Mesodermal cell (in vitro differentiated cells): ENCODE measurements around the gene GPHB5. TPM values are rescaled to one million over a fixed set of nuclear protein-coding genes. Genes with fewer than 3 reads are reported as not detected.

ENCODE experiments used
- H3K27ac ChIP-seq: 2 replicates; pipeline ENCODE4 v1.7.0; 2013; ENCODE audit warnings: mild to moderate bottlenecking, low read depth, low read length, moderate library complexity; ENCODE audit not compliant: severe bottlenecking
- H3K36me3 ChIP-seq: 2 replicates; pipeline ENCODE4 v1.7.1; 2013; ENCODE audit warnings: mild to moderate bottlenecking, low read length, moderate library complexity; ENCODE audit not compliant: control insufficient read depth, insufficient read depth
- H3K4me1 ChIP-seq: one replicate; pipeline ENCODE4 v1.7.1; 2013; ENCODE audit warnings: mild to moderate bottlenecking, low read length; ENCODE audit not compliant: insufficient read depth, control insufficient read depth, poor library complexity, severe bottlenecking
- H3K4me3 ChIP-seq: 2 replicates; pipeline ENCODE4 v1.7.0; 2013; ENCODE audit warnings: low read length, control low read depth, mild to moderate bottlenecking; ENCODE audit not compliant: insufficient read depth, poor library complexity, severe bottlenecking; ENCODE audit errors: extremely low read depth
- H3K9me3 ChIP-seq: 2 replicates; pipeline ENCODE4 v1.7.1; 2013; ENCODE audit warnings: mild to moderate bottlenecking, low read length, moderate library complexity; ENCODE audit not compliant: control insufficient read depth
- WGBS, 2 experiments: methylation state at CpG; one replicate each; pipeline ENCODE4 v1.1.5; 2013; ENCODE audit warnings: missing lambda C conversion rate in 2 of 2; ENCODE audit not compliant: insufficient coverage in 2 of 2; 5-methylcytosine and 5-hydroxymethylcytosine counted together
- polyA plus RNA-seq, 2 experiments: library from polyadenylated mRNA; stranded (reverse); fragments of 50-300 nt; gene quantifications; one replicate each; pipeline ENCODE4 v1.2.3, GENCODE V29; 2013

GPHB5 gene
- polyA plus RNA-seq (2013, experiment 1 of 2), result not detected
- polyA plus RNA-seq (2013, experiment 2 of 2), result not detected

DNA sequence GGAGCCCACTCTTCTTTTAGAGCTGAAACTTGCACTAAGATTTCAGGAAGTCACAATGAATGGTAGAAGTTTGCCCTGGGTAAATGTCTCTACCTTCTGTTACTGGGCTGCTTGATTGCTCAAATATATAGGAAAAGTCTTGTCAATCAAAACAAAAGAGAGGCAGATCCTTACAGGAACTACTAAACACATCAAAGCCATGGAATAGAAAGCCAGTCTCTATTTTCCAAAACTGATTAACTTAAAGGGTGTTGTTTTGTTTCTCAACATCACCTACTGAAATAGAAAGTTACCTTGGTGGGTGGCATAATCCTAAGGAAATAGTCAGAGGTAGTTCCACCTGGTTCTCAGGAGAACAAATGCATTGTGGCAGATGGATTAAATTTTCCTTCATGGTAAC lies at the start of gene GPHB5:
TSS of gene GPHB5 (minus strand) at position 101 of the 400 bp plus-strand sequence. CDS start 1,086 bp downstream, outside the sequence.
- Histone ChIP-seq H3K27ac (no peak within 1 kb of the TSS), H3K4me1 (no peaks in the 10 kb centered on the region), H3K4me3 (no peak within 1 kb of the TSS), H3K9me3 (no peaks in the 10 kb centered on the region), H3K36me3 (no peaks in the 10 kb centered on the region)

GRCh38 chr14:63367742-63368364 lies 49.1 kb upstream of the GPHB5 start:
- peaks cover 10% of the 10 kb centered on the region for H3K9me3 ChIP-seq
- H3K36me3 ChIP-seq, result peaks cover 16% of the 10 kb centered on the region
- H3K27ac ChIP-seq, result no peak overlapping the region
- H3K4me1 ChIP-seq, result no peaks in the 10 kb centered on the region
- no peak overlapping the region for H3K4me3 ChIP-seq

- Histone ChIP-seq H3K4me1 (no peaks in the 10 kb centered on the region), H3K36me3 (no peaks in the 10 kb centered on the region), H3K9me3 (peaks cover 6% of the 10 kb centered on the region), H3K4me3 (no peak overlapping the region), H3K27ac (no peak overlapping the region)
- WGBS, 2 experiments, result 66 to 82% methylated on average over 5 to 6 of the region's 8 CpGs
Observed at GRCh38 chr14:63362389-63362819, 43.7 kb upstream of the GPHB5 start.

DNA sequence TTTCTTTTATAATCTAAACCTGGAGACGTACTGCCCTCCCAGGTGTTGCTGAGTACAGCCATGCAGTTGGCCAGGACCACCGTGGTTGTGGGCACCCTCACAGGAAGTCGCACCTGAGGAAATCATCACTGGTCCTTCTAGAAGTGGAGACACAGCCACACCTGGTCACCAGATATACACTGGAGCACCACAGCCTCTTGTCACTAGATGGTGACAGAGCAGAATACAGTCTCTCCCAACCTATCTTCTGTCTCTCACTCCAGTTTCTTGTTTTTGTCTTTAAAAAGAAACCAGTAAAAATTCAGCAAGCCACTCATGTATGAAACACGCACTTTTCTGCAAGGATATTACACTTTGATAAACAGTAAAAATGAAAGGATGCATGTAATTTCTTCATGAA lies 43.1 kb upstream of the GPHB5 start:
- no peaks in the 10 kb centered on the region for H3K4me1 ChIP-seq
- WGBS, 2 experiments, result 93 to 96% methylated on average over 3 to 4 of the region's 4 CpGs

GRCh38 chr14:63357841-63358240 lies 39.1 kb upstream of the GPHB5 start:
- WGBS, 2 experiments, result 85 to 96% methylated on average over 5 to 7 of the region's 7 CpGs
- H3K27ac ChIP-seq, result no peak overlapping the region

More for the DNA sequence above, 43.1 kb upstream of the GPHB5 start:
- Histone ChIP-seq H3K9me3 (peaks cover 6% of the 10 kb centered on the region), H3K36me3 (no peaks in the 10 kb centered on the region), H3K4me3 (no peak overlapping the region), H3K27ac (no peak overlapping the region)

DNA sequence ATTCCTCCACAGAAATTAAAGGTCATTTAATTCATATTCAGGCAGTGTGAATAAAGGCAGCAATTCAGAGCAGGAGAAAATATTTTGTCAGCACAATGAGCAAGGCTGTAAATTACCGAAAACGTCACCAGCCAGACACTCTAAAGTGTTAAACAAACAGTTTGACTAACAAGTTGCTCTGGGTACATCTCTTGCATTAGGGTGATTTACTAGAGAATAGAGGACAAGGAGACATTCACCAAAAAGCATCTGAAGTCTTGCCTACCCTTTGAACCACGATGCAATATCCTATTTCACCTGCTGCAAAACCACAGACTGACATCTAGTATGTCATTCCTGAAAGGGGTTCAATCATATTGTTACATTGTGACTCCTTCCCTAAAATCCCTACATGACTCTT lies 27.1 kb upstream of the GPHB5 start:
- WGBS, 2 experiments, result 90 to 100% methylated on average over 2 of the region's 3 CpGs
- Histone ChIP-seq H3K4me3 (no peak overlapping the region), H3K9me3 (no peaks in the 10 kb centered on the region), H3K36me3 (no peaks in the 10 kb centered on the region), H3K27ac (no peak overlapping the region), H3K4me1 (no peaks in the 10 kb centered on the region)

More at GRCh38 chr14:63357841-63358240, 39.1 kb upstream of the GPHB5 start:
- Histone ChIP-seq H3K36me3 (no peaks in the 10 kb centered on the region), H3K4me1 (no peaks in the 10 kb centered on the region), H3K4me3 (no peak overlapping the region), H3K9me3 (no peaks in the 10 kb centered on the region)

- H3K4me1 ChIP-seq, result no peaks in the 10 kb centered on the region
- no peak overlapping the region for H3K27ac ChIP-seq
- H3K4me3 ChIP-seq, result no peak overlapping the region
- no peaks in the 10 kb centered on the region for H3K36me3 ChIP-seq
- no peaks in the 10 kb centered on the region for H3K9me3 ChIP-seq
- WGBS, 2 experiments, result 73 to 89% methylated on average over 4 of the region's 4 CpGs
Observed at GRCh38 chr14:63344336-63344735, 25.6 kb upstream of the GPHB5 start.

- Histone ChIP-seq H3K9me3 (no peaks in the 10 kb centered on the region), H3K27ac (no peak overlapping the region), H3K4me1 (no peaks in the 10 kb centered on the region), H3K4me3 (no peak overlapping the region), H3K36me3 (no peaks in the 10 kb centered on the region)
- no CpG with 5 or more reads among the region's 1 CpG for WGBS, 2 experiments
Observed at GRCh38 chr14:63343878-63344277, 25.1 kb upstream of the GPHB5 start.

DNA sequence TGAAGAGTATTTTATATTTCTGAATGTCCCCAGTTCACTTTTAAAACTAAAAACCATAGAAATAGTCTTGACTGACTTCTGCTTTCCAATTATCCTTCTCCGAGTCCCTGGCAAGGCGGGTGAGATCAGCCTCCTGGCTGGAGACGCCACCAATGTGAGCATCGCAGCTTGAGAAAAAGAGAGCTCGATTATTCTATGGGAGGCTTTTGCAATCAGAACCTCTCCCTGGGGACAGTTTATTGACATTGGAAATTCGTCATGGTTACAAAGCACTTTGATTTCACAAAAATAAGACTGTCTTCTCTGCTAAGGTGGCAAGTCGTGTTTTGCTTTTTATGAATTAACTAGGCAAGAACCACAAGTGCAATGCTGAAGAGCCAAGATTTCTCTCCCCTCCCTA lies 23.6 kb upstream of the GPHB5 start:
- no peak overlapping the region for H3K27ac ChIP-seq
- no peaks in the 10 kb centered on the region for H3K36me3 ChIP-seq
- H3K4me1 ChIP-seq, result no peaks in the 10 kb centered on the region
- H3K4me3 ChIP-seq, result no peak overlapping the region
- 92 to 93% methylated on average over 4 to 6 of the region's 7 CpGs for WGBS, 2 experiments
- no peaks in the 10 kb centered on the region for H3K9me3 ChIP-seq

DNA sequence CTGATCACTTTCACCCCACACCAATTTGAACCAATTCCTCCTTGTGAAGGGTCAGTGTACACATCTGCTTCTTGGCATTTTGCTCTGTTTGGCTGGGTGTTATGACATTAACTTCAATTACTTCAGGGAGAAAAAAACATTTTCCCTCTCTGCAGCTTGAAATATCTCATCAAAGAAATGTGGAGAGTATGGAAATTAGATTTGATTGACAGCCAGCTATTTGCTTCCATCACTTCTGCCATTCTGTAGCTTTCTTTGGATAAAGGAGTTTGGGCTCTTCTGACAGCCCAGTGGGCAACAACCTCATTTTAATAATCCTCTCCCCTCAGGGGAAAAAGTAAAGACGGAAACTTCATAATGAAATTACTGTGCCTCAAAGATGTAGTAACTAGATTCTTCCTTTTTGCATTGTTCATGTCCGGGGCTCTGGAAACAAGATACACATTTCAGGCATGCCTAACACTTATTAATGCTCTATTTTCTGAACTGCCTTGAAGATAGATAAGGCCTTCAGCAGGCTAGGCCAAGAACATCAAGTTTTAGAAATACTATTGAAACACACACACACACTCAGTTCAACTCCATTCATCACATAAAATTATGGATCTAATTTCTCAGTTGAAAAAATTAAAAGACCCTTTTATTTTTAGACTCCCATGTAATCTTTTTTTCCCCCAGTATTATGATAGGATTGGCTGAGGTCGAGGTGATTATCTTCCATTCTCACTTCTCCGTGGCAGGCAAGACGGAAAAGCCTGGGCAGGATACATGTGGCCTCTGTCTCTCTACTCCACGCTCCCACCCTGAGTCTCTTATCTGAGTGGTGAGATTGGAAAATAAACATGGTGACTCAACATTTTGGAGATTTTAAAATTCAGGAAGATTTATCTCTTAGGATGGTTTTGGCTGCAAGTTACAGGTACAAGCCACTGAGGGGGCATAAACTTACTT lies 10.3 kb upstream of the GPHB5 start:
- no peaks in the 10 kb centered on the region for H3K4me1 ChIP-seq
- H3K9me3 ChIP-seq, result no peaks in the 10 kb centered on the region
- H3K36me3 ChIP-seq, result no peaks in the 10 kb centered on the region
- WGBS, 2 experiments, result 91 to 100% methylated on average over 1 to 2 of the region's 6 CpGs
- H3K4me3 ChIP-seq, result no peak overlapping the region
- no peak overlapping the region for H3K27ac ChIP-seq

GRCh38 chr14:63326840-63327239 lies 8.1 kb upstream of the GPHB5 start:
- no peak overlapping the region for H3K4me3 ChIP-seq
- no peaks in the 10 kb centered on the region for H3K9me3 ChIP-seq
- H3K4me1 ChIP-seq, result no peaks in the 10 kb centered on the region
- 92 to 94% methylated on average over 2 to 4 of the region's 5 CpGs for WGBS, 2 experiments
- no peak overlapping the region for H3K27ac ChIP-seq
- H3K36me3 ChIP-seq, result no peaks in the 10 kb centered on the region
